GM18511 (cell line): ENCODE data around the gene ZNF668.
"Not testable (repeated sequence)": the region's sequence is repeated elsewhere in the genome, so short reads cannot be mapped to it uniquely, and the experiment has no call there.

ENCODE experiments used
- ATAC-seq: cut with Tn5 transposase; IDR thresholded peaks from one replicate; pipeline ENCODE4 v1.9.1; 2021; ENCODE audit warnings: mild to moderate bottlenecking, moderate library complexity; ENCODE audit not compliant: unreplicated experiment

The ZNF668 gene

GRCh38 chr16:31100876-31101641 is 27.0 kb upstream of the ZNF668 start:
- not testable (repeated sequence) for ATAC-seq

- ATAC-seq = no peak
Observed at GRCh38 chr16:31099860-31100638, 26.0 kb upstream of the ZNF668 start.

DNA sequence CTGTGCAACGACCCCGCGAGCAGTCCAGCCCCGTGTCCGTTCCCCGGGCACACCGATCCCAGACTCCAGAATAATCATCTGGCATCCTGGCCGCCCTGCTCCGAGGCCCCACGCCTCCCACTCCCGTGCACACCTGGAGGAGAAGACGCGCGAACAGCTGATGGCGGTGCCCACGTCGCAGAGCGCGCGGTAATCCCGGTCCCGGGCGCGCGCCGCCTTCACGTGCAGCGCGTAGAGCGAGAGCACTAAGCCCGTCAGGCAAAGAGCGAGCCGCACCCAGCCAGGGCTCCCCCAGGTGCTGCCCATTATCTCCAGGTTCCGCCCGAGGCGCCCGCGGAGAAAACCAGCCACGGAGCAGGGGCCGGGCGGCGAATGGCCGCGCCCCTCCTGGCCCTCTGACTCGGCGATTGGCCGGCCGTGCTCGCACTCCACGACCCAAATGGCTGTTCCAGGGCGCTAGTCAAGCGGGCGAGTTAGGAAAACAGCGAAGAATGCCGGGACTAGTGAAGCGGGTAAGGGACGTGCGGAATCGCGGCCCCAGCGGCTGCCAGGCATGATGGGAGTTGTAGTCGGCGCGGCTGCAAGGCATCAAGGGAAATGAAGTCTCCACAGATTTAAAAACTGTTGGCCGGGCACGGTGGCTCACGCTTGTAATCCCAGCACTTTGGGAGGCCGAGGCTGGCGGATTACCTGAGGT is 20.5 kb upstream of the ZNF668 start, which contains the start of gene VKORC1:
Gene VKORC1, minus strand, starts transcription at position 374 of the 697 bp plus-strand sequence. Its CDS starts 68 bp downstream, at position 306.
- ATAC-seq = peak; percentile 84

GRCh38 chr16:31094088-31094423 is 20.0 kb upstream of the ZNF668 start:
- peak; percentile 2 for ATAC-seq

DNA sequence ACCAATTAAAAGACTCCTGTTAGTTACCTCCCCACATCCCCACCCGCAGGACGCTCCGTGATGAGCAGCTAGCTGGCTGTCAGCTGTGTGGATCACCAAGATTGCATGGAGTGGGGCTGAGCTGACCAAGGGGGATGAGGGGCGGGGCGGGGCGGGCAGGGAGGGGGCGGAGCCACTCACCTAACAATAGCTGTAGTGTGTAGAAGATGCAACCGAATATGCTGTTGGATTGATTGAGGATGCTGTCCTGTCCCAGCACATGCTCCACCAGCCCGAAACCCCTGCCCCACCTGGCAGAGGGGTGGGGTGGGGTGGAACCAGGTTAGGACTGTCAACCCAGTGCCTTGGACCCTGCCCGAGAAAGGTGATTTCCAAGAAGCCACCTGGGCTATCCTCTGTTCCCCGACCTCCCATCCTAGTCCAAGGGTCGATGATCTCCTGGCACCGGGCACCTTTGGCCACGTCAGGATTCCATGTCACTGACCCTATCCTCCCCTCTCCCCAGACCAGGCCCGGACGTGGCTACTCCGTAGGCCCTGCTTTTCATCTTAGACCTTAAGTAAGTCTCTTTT is 19.2 kb upstream of the ZNF668 start:
- ATAC-seq = no peak

DNA sequence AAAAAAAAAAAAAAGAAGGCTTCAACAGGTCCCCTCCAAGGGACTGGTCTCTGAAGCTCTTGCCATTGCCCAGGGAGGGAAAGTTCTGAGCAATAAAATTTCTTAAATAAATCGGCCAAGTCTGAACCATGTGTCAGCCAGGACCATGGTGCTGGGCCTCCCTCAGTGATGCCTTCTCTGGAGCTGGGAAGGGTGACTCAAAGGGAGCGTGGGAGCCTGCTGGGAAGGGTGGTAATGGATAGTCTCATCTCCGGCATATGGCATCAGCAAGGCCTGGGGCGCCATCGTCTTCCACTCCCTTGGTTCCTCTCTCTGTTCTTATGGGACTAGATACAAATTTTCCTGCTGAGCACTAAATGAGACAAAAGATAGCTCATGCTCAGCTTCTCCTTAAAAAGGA is 18.3 kb upstream of the ZNF668 start:
- no peak for ATAC-seq

GRCh38 chr16:31090540-31090939 is 16.5 kb upstream of the ZNF668 start:
- no peak for ATAC-seq

- no peak for ATAC-seq
Observed at GRCh38 chr16:31089199-31089598, 15.2 kb upstream of the ZNF668 start.

DNA sequence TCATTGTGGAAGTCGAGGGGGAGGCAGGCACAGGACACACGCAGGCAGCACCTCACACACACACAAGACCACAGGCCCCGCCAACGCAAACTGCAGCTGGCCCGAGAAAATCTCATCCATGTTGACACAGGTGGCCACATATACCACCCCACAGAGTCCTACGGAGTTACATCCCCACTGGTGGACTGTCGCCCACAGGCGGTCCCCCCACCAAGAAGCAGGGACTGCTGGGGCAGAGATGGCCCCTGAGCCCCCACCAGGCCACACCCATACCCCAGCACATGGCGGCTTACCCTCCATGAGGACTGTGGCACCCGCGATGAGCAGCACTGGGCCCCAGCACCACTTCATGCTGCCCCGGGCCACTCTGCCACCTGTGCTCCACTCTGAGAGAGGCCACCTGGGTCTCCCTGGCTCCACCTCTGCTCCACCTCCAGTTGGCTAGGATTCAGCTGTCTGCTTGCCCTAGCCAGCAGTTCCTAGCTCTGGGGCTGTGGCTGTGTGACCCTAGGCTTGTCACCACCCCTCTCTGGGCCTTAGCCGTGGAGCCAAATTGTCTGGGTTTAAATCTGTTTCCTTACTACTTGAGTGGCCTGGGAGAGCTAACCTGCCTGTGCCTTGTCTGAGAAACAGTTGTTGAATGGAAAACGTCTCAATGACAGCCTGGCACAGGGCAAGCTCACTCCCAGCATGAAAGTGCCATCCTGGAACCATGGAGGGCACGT is 14.6 kb upstream of the ZNF668 start, which contains the start of gene PRSS53:
Gene PRSS53, minus strand, starts transcription at position 485 of the 725 bp plus-strand sequence. Its CDS starts 134 bp downstream, at position 351.
- ATAC-seq = no peak

GRCh38 chr16:31087971-31088370 is 13.9 kb upstream of the ZNF668 start:
- no peak for ATAC-seq

DNA sequence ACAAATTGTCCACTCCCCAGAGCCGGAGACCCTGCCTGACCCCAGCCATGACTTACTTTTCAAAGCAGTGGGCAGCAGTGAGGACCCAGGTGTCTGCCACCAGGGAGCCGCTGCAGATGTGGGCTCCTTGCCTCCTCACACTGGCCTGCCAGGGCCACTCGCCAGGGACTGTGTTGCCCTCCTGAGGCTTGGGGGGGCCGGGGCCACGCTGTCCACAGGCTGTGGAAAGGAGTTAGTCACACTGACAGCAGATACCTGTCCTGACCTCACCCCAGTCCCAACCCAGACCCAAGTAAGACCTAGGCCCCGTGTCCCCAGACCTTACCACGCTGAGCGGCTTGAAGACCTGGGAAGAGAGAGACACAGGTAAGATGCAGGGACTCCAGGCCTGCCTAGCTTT is 13.4 kb upstream of the ZNF668 start:
- ATAC-seq = no peak

- ATAC-seq = no peak
Observed at GRCh38 chr16:31086629-31086906, 12.5 kb upstream of the ZNF668 start.

DNA sequence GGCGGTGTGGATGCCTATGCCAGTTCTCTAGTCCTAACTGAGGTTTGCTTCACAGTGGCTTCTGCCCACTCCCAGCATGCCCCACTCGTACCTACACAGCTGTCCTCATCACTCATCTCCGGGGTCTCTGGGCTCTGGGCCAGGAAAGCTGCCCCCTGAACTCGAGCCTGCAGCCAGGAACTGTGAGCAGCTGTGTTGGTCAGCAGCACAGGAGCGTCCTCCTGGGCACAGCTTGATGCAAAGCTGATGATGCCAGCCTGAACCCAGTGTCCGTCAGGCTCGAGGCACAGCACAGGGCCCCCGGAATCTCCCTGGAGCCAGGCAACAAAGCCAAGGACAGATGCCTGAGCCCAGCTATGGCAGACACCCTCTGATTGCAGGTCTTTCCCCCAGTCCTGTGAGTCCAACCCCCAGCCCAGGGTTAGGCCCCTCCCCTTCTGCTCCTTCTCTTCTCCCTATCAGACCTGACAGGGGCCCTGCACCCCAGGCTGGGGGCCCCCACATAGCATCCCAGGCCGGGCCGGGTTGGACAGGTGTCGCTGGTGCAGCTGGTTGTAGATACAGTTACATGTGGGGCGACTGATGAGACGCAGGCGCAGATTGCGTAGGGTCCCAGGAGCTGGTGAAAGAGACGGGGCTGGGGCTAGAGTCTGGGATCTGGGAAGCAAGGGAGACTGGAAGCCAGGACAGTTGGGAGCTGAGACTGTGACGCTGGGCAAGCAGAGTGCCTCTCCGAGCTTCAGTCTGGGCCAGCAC is 12.0 kb upstream of the ZNF668 start:
- ATAC-seq = no peak

GRCh38 chr16:31085411-31085810 is 11.4 kb upstream of the ZNF668 start:
- ATAC-seq = no peak

DNA sequence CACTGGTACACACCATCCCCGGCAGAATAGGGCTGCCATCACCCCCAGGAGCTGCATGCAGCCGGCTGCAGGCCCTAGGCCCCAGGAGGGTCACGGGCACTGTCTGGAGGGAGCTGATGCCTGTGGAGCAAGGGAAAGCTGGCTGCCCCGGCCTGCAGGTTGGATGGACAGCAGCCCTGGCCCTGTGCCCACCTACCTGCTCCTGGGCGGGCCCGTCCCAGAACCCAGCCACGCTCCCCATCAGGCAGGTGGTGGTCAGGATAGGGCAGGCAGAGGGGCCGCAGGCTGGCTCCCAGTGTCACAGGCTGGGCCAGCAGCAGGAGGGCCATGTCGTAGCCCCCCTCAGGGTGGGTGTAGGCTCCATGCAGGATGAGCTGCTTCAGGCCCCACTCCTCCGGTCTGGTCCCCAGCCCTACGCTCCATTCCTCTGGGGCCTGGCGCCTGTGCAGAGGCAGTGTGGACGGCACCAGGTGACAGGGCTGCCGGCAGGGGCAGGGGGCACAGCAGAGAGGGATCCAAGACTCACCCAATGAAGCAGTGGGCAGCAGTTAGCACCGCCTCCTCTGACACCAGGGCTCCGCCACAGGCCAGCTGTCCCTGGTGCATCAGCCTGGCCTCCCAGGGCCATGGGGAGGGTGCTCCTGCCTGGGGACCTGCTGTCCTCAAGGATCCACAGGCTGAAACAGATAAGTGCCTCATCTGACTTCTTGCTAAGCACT is 10.7 kb upstream of the ZNF668 start:
- no peak for ATAC-seq

GRCh38 chr16:31083981-31084380 is 9.9 kb upstream of the ZNF668 start:
- no peak for ATAC-seq

GRCh38 chr16:31083556-31083955 is 9.5 kb upstream of the ZNF668 start:
- no peak for ATAC-seq

GRCh38 chr16:31083081-31083480 is 9.0 kb upstream of the ZNF668 start:
- no peak for ATAC-seq

- no peak for ATAC-seq
Observed at GRCh38 chr16:31082368-31083045, 8.5 kb upstream of the ZNF668 start.
